Middle frontal gyrus (tissue), 1 donor: ENCODE measurements around the gene DYSF.
A peak's percentile ranks its signal among the peaks of the same experiment; 100 is the strongest.

ENCODE experiments used
- DNase-seq: peaks from one replicate; pipeline ENCODE4 v3.0.0-alpha.2; 2015; ENCODE audit warnings: low spot score; ENCODE audit errors: extremely low spot score

The DYSF gene

GRCh38 chr2:71687412-71687811 is 234.1 kb downstream of the DYSF start:
- no peak for DNase-seq

GRCh38 chr2:71688530-71688929 is 235.2 kb downstream of the DYSF start:
- no peak for DNase-seq

GRCh38 chr2:71689393-71689792 is 236.0 kb downstream of the DYSF start:
- no peak for DNase-seq

- no peak for DNase-seq
Measured at GRCh38 chr2:71689968-71690834, 236.8 kb downstream of the DYSF start.

GRCh38 chr2:71690876-71691475 is 237.6 kb downstream of the DYSF start:
- DNase-seq, result no peak

GRCh38 chr2:71691747-71692441 is 238.5 kb downstream of the DYSF start:
- DNase-seq, result no peak

- DNase-seq, result no peak
Measured at GRCh38 chr2:71692621-71693277, 239.4 kb downstream of the DYSF start.

- no peak for DNase-seq
Measured at GRCh38 chr2:71693286-71694270, 240.2 kb downstream of the DYSF start.

GRCh38 chr2:71694501-71695234 is 241.3 kb downstream of the DYSF start:
- no peak for DNase-seq

- no peak for DNase-seq
Measured at GRCh38 chr2:71695235-71696120, 242.1 kb downstream of the DYSF start.

GRCh38 chr2:71696381-71696780 is 243.0 kb downstream of the DYSF start:
- DNase-seq, result no peak

GRCh38 chr2:71697106-71698004 is 244.0 kb downstream of the DYSF start:
- no peak for DNase-seq

- DNase-seq, result no peak
Measured at GRCh38 chr2:71699428-71699827, 246.1 kb downstream of the DYSF start.

- no peak for DNase-seq
Measured at GRCh38 chr2:71700041-71700657, 246.8 kb downstream of the DYSF start.

- peak; percentile 27 for DNase-seq
Measured at GRCh38 chr2:71700658-71701397, 247.5 kb downstream of the DYSF start.

GRCh38 chr2:71702071-71702970 is 249.0 kb downstream of the DYSF start:
- no peak for DNase-seq
